Left lung (tissue), 10 donors: Measurements from ENCODE around the gene SLC25A46. TPM values are rescaled to one million over a fixed set of nuclear protein-coding genes. Genes with fewer than 3 reads are reported as not detected.

Experiments used
- ATAC-seq: fragments of 200-7000 bp; cut with Tn5 transposase; one replicate; pipeline ENCODE4 v1.9.1; 2020; ENCODE audit warnings: moderate library complexity
- DNase-seq, 4 donors: peaks; one replicate each; pipeline ENCODE4 v3.0.0-alpha.2; 2013 to 2020
- H3K27ac ChIP-seq, 2 donors: fragments of 200-600 bp; sonication (generic) in 1 of 2; one replicate each; pipeline versions ENCODE4 v1.5.0 to v1.8.0; 2020 to 2021
- H3K27me3 ChIP-seq, 2 donors: fragments of 200-600 bp; sonication (generic) in 1 of 2; one replicate each; pipeline versions ENCODE4 v1.5.0 to v1.8.0; 2020 to 2021
- H3K36me3 ChIP-seq, 2 donors: fragments of 200-600 bp; sonication (generic) in 1 of 2; one replicate each; pipeline versions ENCODE4 v1.5.0 to v1.8.0; 2020 to 2021
- H3K4me1 ChIP-seq, 2 donors: fragments of 200-600 bp; one replicate each; pipeline ENCODE4 v1.8.0; 2021
- H3K4me3 ChIP-seq, 2 donors: fragments of 200-600 bp; sonication (generic) in 1 of 2; one replicate each; pipeline versions ENCODE4 v1.5.0 to v1.8.0; 2020 to 2021; ENCODE audit warnings: mild to moderate bottlenecking in 1 of 2
- H3K9me3 ChIP-seq, 2 donors: fragments of 200-600 bp; sonication (generic) in 1 of 2; one replicate each; pipeline versions ENCODE4 v1.5.0 to v1.8.0; 2020 to 2021
- CTCF ChIP-seq, 2 donors: fragments of 200-600 bp; sonication (generic) in 1 of 2; IDR thresholded peaks; one replicate each; pipeline versions ENCODE4 v1.5.0 to v1.8.0; 2021; ENCODE audit warnings: antibody characterized with exemption in 2 of 2
- intact Hi-C, 2 donors: fragments of 100-400 bp; cut with DNase I; formaldehyde crosslinking; loops; one replicate each; pipeline versions ENCODE4 v1.11.2 to v1.14.2; 2022
- polyA plus RNA-seq, 6 donors: library from polyadenylated mRNA; unstranded; fragments of 120-200 nt; gene quantifications; one replicate each; pipeline ENCODE4 v1.2.1, GENCODE V29; 2013; ENCODE audit not compliant: insufficient read length in 6 of 6
- total RNA-seq, 2 donors: library from RNA; stranded (reverse); fragmentation: NEBNext Ultra II Directional; extraction: Animal tissue kit (Norgen Biotek cat#: 25700); gene quantifications; one replicate each; pipeline ENCODE4 v1.2.1, GENCODE V29; 2021
- donor health status: DM: no; HTN: yes; CAD: no.
- donor health status: DM: no; HTN: no; CAD: no.

Gene SLC25A46
- total and polyA plus RNA-seq, 8 donors: 39.0 to 51.1 (median 48.0) TPM

- H3K27me3 ChIP-seq: no peaks in the 10 kb centered on the region
- H3K27ac ChIP-seq: no peak overlapping the region
- H3K4me1 ChIP-seq: no peaks in the 10 kb centered on the region
- ATAC-seq: no peak
- intact Hi-C loops: no loop called here
- no peaks in the 10 kb centered on the region for H3K36me3 ChIP-seq
- no peak for TF ChIP-seq CTCF (IDR thresholded peaks at IDR 0.05)
- no peak overlapping the region for H3K4me3 ChIP-seq
- H3K9me3 ChIP-seq: peaks cover 0 to 19% of the 10 kb centered on the region in 2 donors
- DNase-seq: no peak
These were observed 64.9 kb downstream of the SLC25A46 start for GRCh38 chr5:110803467-110804326.

GRCh38 chr5:110807169-110807568 lies 68.4 kb downstream of the SLC25A46 start:
- ATAC-seq (no peak), DNase-seq (peak in 2 of 4 donors; percentile 81 to 84)
- Histone ChIP-seq H3K27ac (no peak overlapping the region), H3K9me3 (peaks cover 0 to 19% of the 10 kb centered on the region in 2 donors), H3K4me3 (no peak overlapping the region), H3K4me1 (no peaks in the 10 kb centered on the region), H3K27me3 (no peaks in the 10 kb centered on the region), H3K36me3 (no peaks in the 10 kb centered on the region)
- no peak for TF ChIP-seq CTCF (IDR thresholded peaks at IDR 0.05)
- intact Hi-C loops: no loop called here

- no peak for ATAC-seq
- TF ChIP-seq CTCF (IDR thresholded peaks at IDR 0.05): no peak
- intact Hi-C loops: no loop called here
These were observed 70.2 kb downstream of the SLC25A46 start for GRCh38 chr5:110809006-110809405.

More at GRCh38 chr5:110809006-110809405, 70.2 kb downstream of the SLC25A46 start:
- Histone ChIP-seq H3K4me1 (no peaks in the 10 kb centered on the region), H3K9me3 (peaks cover 0 to 7% of the 10 kb centered on the region in 2 donors), H3K27me3 (no peaks in the 10 kb centered on the region), H3K36me3 (no peaks in the 10 kb centered on the region), H3K4me3 (no peak overlapping the region), H3K27ac (no peak overlapping the region)
- DNase-seq: no peak

Other genes with a start within 250 kb of the SLC25A46 start
- 1 to 10 TPM; 2.4 to 5.1 TPM for gene TMEM232, start 12.3 kb upstream of the SLC25A46 start, total RNA-seq
- gene TMEM232, start 12.3 kb upstream of the SLC25A46 start, polyA plus RNA-seq: 1 to 10 TPM; 3.5 to 8.4 (median 5.5) TPM